HEK293 (cell line): ENCODE measurements around the gene DUSP19.

ENCODE experiments used
- CTCF ChIA-PET: fragments of 350-600 bp; formaldehyde crosslinking; extraction: SDS; loops from one replicate; lab custom pipeline; 2021; ENCODE audit warnings: antibody characterized with exemption; lab: Yijun Ruan, JAX
- POLR2A ChIA-PET: fragments of 300-600 bp; formaldehyde crosslinking; extraction: SDS; loops from one replicate; lab custom pipeline; 2020; ENCODE audit warnings: antibody characterized with exemption, inconsistent platforms; lab: Yijun Ruan, JAX
- H3K27ac ChIP-seq: fragments of 200-500 bp; sonication (Bioruptor generic); 2 replicates; pipeline ENCODE4 v1.5.1; 2014; ENCODE audit warnings: low read depth, low read length, control low read depth, inconsistent platforms; ENCODE audit errors: extremely low read depth
- H3K36me3 ChIP-seq, 2 experiments: fragments of 200-500 bp in 1 of 2; sonication (Bioruptor generic) in 1 of 2; 1 replicate in 1 of 2; 2 replicates in 1 of 2; pipeline ENCODE4 v1.5.1; 2014 to 2017; ENCODE audit warnings: inconsistent platforms in 2 of 2, low read length in 2 of 2; ENCODE audit not compliant: control insufficient read depth in 2 of 2, insufficient read depth in 1 of 2
- H3K4me1 ChIP-seq: fragments of 200-500 bp; sonication (Bioruptor generic); 2 replicates; pipeline ENCODE4 v1.5.1; 2014; ENCODE audit warnings: mild to moderate bottlenecking, low read length, inconsistent platforms; ENCODE audit not compliant: control insufficient read depth, insufficient read depth
- H3K4me3 ChIP-seq: 2 replicates; pipeline ENCODE4 v1.5.1; 2011; ENCODE audit warnings: low read depth, mild to moderate bottlenecking, control low read depth, low read length, moderate library complexity
- H3K9me3 ChIP-seq: fragments of 200-500 bp; sonication (Bioruptor generic); 2 replicates; pipeline ENCODE4 v1.5.1; 2014; ENCODE audit warnings: low read depth, low read length, inconsistent platforms; ENCODE audit not compliant: control insufficient read depth, insufficient read depth
- GLI2 ChIP-seq: fragments of 450-650 bp; formaldehyde crosslinking; IDR thresholded peaks from 2 replicates; pipeline ENCODE4; 2017; ENCODE audit warnings: missing biosample characterization, missing genetic modification characterization, low read depth, borderline replicate concordance
- GLIS2 ChIP-seq: fragments of 450-650 bp; formaldehyde crosslinking; IDR thresholded peaks from 2 replicates; pipeline ENCODE4 v1.5.1; 2016; ENCODE audit warnings: missing biosample characterization, missing genetic modification characterization
- PBX3 ChIP-seq: sonication (generic); formaldehyde crosslinking; IDR thresholded peaks from 2 replicates; pipeline ENCODE4 v1.8.1; 2022; ENCODE audit warnings: mild to moderate bottlenecking, moderate library complexity, missing genetic modification reagents
- SCRT2 ChIP-seq: fragments of 450-650 bp; formaldehyde crosslinking; IDR thresholded peaks from 2 replicates; pipeline ENCODE4 v1.5.1; 2016; ENCODE audit warnings: missing biosample characterization, missing genetic modification characterization
- SETDB1 ChIP-seq: IDR thresholded peaks from one replicate; pipeline ENCODE4 v1.6.1; 2017; ENCODE audit warnings: mild to moderate bottlenecking, low read length, moderate library complexity, mixed read lengths; ENCODE audit not compliant: insufficient read length
- ZBTB44 ChIP-seq: fragments of 450-650 bp; IDR thresholded peaks from 2 replicates; pipeline ENCODE4 v1.5.1; 2018; ENCODE audit warnings: missing biosample characterization, mild to moderate bottlenecking, missing genetic modification characterization
- ZBTB8A ChIP-seq: fragments of 450-650 bp; formaldehyde crosslinking; IDR thresholded peaks from 2 replicates; pipeline ENCODE4 v1.5.1; 2016; ENCODE audit warnings: missing biosample characterization, missing genetic modification characterization
- ZEB2 ChIP-seq: fragments of 450-650 bp; formaldehyde crosslinking; IDR thresholded peaks from 2 replicates; pipeline ENCODE4 v1.5.1; 2016; ENCODE audit warnings: missing biosample characterization, missing genetic modification characterization
- ZFP41 ChIP-seq: fragments of 450-650 bp; formaldehyde crosslinking; IDR thresholded peaks from 2 replicates; pipeline ENCODE4 v1.5.1; 2016; ENCODE audit warnings: missing biosample characterization, missing genetic modification characterization, borderline replicate concordance
- ZNF146 ChIP-seq: fragments of 450-650 bp; formaldehyde crosslinking; IDR thresholded peaks from 2 replicates; pipeline ENCODE4 v1.5.1; 2016; ENCODE audit warnings: missing biosample characterization, missing genetic modification characterization
- ZNF155 ChIP-seq: fragments of 450-650 bp; formaldehyde crosslinking; IDR thresholded peaks from 2 replicates; pipeline ENCODE4 v1.5.1; 2016; ENCODE audit warnings: missing biosample characterization, missing genetic modification characterization
- ZNF157 ChIP-seq: fragments of 450-650 bp; formaldehyde crosslinking; IDR thresholded peaks from 2 replicates; pipeline ENCODE4 v1.5.1; 2016; ENCODE audit warnings: missing biosample characterization, missing genetic modification characterization
- ZNF221 ChIP-seq: fragments of 450-650 bp; formaldehyde crosslinking; IDR thresholded peaks from 2 replicates; pipeline ENCODE4 v1.5.1; 2017; ENCODE audit warnings: missing biosample characterization, missing genetic modification characterization, borderline replicate concordance
- ZNF23 ChIP-seq: fragments of 450-650 bp; formaldehyde crosslinking; IDR thresholded peaks from 2 replicates; pipeline ENCODE4 v1.5.1; 2016; ENCODE audit warnings: missing biosample characterization, missing genetic modification characterization, borderline replicate concordance
- ZNF24 ChIP-seq: fragments of 450-650 bp; formaldehyde crosslinking; IDR thresholded peaks from 2 replicates; pipeline ENCODE4 v1.5.1; 2016; ENCODE audit warnings: missing biosample characterization, missing genetic modification characterization
- ZNF549 ChIP-seq: fragments of 450-650 bp; IDR thresholded peaks from 2 replicates; pipeline ENCODE4 v1.5.1; 2018; ENCODE audit warnings: missing biosample characterization, missing genetic modification characterization, mild to moderate bottlenecking, inconsistent platforms, moderate library complexity
- ZNF600 ChIP-seq: fragments of 450-650 bp; formaldehyde crosslinking; IDR thresholded peaks from 2 replicates; pipeline ENCODE4 v1.5.1; 2016; ENCODE audit warnings: missing biosample characterization, missing genetic modification characterization
- ZNF610 ChIP-seq: fragments of 450-650 bp; formaldehyde crosslinking; IDR thresholded peaks from 2 replicates; pipeline ENCODE4 v1.5.1; 2016; ENCODE audit warnings: missing biosample characterization, missing genetic modification characterization, borderline replicate concordance
- ZNF623 ChIP-seq: fragments of 450-650 bp; formaldehyde crosslinking; IDR thresholded peaks from 2 replicates; pipeline ENCODE4 v1.5.1; 2016; ENCODE audit warnings: missing biosample characterization, missing genetic modification characterization
- ZNF658 ChIP-seq: fragments of 450-650 bp; formaldehyde crosslinking; IDR thresholded peaks from 2 replicates; pipeline ENCODE4; 2016; ENCODE audit warnings: missing biosample characterization, missing genetic modification characterization
- ZNF660 ChIP-seq: fragments of 450-650 bp; IDR thresholded peaks from 2 replicates; pipeline ENCODE4 v1.5.1; 2018; ENCODE audit warnings: missing biosample characterization, mild to moderate bottlenecking, missing genetic modification characterization
- ZNF664 ChIP-seq: fragments of 450-650 bp; formaldehyde crosslinking; IDR thresholded peaks from 2 replicates; pipeline ENCODE4 v1.5.1; 2016; ENCODE audit warnings: missing biosample characterization, missing genetic modification characterization
- ZNF692 ChIP-seq: fragments of 450-650 bp; formaldehyde crosslinking; IDR thresholded peaks from 2 replicates; pipeline ENCODE4 v1.5.1; 2016; ENCODE audit warnings: missing biosample characterization, missing genetic modification characterization
- ZNF76 ChIP-seq: fragments of 450-650 bp; formaldehyde crosslinking; IDR thresholded peaks from 2 replicates; pipeline ENCODE4; 2016; ENCODE audit warnings: low read depth, missing biosample characterization, missing genetic modification characterization, borderline replicate concordance
- ZSCAN23 ChIP-seq: fragments of 450-650 bp; formaldehyde crosslinking; IDR thresholded peaks from 2 replicates; pipeline ENCODE4 v1.5.1; 2016; ENCODE audit warnings: missing biosample characterization, missing genetic modification characterization
- TF ChIP-seq, protein P1 (sequence below): fragments of 450-650 bp; formaldehyde crosslinking; optimal IDR thresholded peaks from 2 replicates; pipeline ENCODE3; 2016; ENCODE audit warnings: missing biosample characterization, mild to moderate bottlenecking, missing genetic modification characterization
- TF ChIP-seq, protein P2 (sequence below): fragments of 450-650 bp; formaldehyde crosslinking; IDR thresholded peaks from 2 replicates; pipeline ENCODE4 v1.5.1; 2017; ENCODE audit warnings: missing biosample characterization, missing genetic modification characterization

The DUSP19 gene

GRCh38 chr2:183112577-183112976, 34.0 kb downstream of the DUSP19 start (continued):
- TF ChIP-seq GLI2 (tag by site-specific recombination) (no peak), ZNF692 (no peak), ZNF146 (tag by site-specific recombination) (no peak)

- Histone ChIP-seq H3K36me3 (no peaks in the 10 kb centered on the region), H3K9me3 (no peaks in the 10 kb centered on the region), H3K27ac (no peak overlapping the region), H3K4me1 (no peaks in the 10 kb centered on the region), H3K4me3 (no peak overlapping the region)
- TF ChIP-seq ZNF600 (tag by site-specific recombination) (no peak), ZNF155 (tag by site-specific recombination) (no peak), ZNF658 (no peak), PBX3 (CRISPR knock-in tag) (no peak), ZNF549 (no peak), ZNF76 (no peak), ZNF664 (no peak), ZEB2 (no peak)
- ChIA-PET CTCF (no interaction called here), POLR2A (no interaction called here)
These were observed 35.1 kb downstream of the DUSP19 start for GRCh38 chr2:183113630-183114029.

GRCh38 chr2:183117226-183117625, 38.7 kb downstream of the DUSP19 start:
- Histone ChIP-seq H3K36me3 (no peaks in the 10 kb centered on the region), H3K9me3 (no peaks in the 10 kb centered on the region), H3K4me3 (no peak overlapping the region), H3K27ac (no peak overlapping the region), H3K4me1 (no peaks in the 10 kb centered on the region)
- POLR2A ChIA-PET: no interaction called here
- CTCF ChIA-PET: no interaction called here
- no peak for TF ChIP-seq GLI2 (tag by site-specific recombination)
- no peak for TF ChIP-seq ZNF221 (tag by site-specific recombination)
- TF ChIP-seq SCRT2 (tag by site-specific recombination): no peak
- no peak for TF ChIP-seq ZNF23 (tag by site-specific recombination)
- TF ChIP-seq ZSCAN23 (tag by site-specific recombination): no peak
- TF ChIP-seq ZNF623 (tag by site-specific recombination): no peak
- TF ChIP-seq ZNF549: no peak
- no peak for TF ChIP-seq GLIS2 (tag by site-specific recombination)
- no peak for TF ChIP-seq SETDB1
- TF ChIP-seq, protein P1, sequence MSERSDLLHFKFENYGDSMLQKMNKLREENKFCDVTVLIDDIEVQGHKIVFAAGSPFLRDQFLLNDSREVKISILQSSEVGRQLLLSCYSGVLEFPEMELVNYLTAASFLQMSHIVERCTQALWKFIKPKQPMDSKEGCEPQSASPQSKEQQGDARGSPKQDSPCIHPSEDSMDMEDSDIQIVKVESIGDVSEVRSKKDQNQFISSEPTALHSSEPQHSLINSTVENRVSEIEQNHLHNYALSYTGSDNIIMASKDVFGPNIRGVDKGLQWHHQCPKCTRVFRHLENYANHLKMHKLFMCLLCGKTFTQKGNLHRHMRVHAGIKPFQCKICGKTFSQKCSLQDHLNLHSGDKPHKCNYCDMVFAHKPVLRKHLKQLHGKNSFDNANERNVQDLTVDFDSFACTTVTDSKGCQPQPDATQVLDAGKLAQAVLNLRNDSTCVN: no peak
- TF ChIP-seq ZBTB8A (tag by site-specific recombination): no peak
- TF ChIP-seq, protein P2, sequence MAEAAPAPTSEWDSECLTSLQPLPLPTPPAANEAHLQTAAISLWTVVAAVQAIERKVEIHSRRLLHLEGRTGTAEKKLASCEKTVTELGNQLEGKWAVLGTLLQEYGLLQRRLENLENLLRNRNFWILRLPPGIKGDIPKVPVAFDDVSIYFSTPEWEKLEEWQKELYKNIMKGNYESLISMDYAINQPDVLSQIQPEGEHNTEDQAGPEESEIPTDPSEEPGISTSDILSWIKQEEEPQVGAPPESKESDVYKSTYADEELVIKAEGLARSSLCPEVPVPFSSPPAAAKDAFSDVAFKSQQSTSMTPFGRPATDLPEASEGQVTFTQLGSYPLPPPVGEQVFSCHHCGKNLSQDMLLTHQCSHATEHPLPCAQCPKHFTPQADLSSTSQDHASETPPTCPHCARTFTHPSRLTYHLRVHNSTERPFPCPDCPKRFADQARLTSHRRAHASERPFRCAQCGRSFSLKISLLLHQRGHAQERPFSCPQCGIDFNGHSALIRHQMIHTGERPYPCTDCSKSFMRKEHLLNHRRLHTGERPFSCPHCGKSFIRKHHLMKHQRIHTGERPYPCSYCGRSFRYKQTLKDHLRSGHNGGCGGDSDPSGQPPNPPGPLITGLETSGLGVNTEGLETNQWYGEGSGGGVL (tag by site-specific recombination): no peak
- no peak for TF ChIP-seq ZNF692
- TF ChIP-seq ZNF660 (tag by site-specific recombination): no peak
- no peak for TF ChIP-seq ZBTB44
- TF ChIP-seq ZFP41 (tag by site-specific recombination): no peak
- TF ChIP-seq ZNF610: no peak
- TF ChIP-seq ZNF157 (tag by site-specific recombination): no peak
- no peak for TF ChIP-seq ZNF24 (tag by site-specific recombination)
